ENCODE measurements around the gene GRIP1.

- TF ChIP-seq CTCF (conservative IDR thresholded peaks at IDR 0.05 in 1 of 2, IDR thresholded peaks at IDR 0.05 in 1 of 2; ENCODE audit: low read depth in 1 of 2, low read length in 2 of 2) (no peak), EZH2 (IDR thresholded peaks at IDR 0.05; ENCODE audit: low read length, missing control alignments) (no peak)
These were observed 71.7 kb downstream of the GRIP1 start for GRCh38 chr12:66607147-66607546.
